ENCODE data around the gene GSTA5.
"Not testable (repeated sequence)": the region's sequence is repeated elsewhere in the genome, so short reads cannot be mapped to it uniquely, and the experiment has no call there.

The GSTA5 gene

GRCh38 chr6:52840763-52841585 lies at the start of gene GSTA5:
TSS of gene GSTA5 (minus strand) at chr6:52840813.
- DNase-seq = no peak

- DNase-seq = no peak
These were observed 49.4 kb upstream of the GSTA5 start for GRCh38 chr6:52890018-52890417.

GRCh38 chr6:52887910-52888524 lies 47.4 kb upstream of the GSTA5 start:
- DNase-seq = no peak

- peak; percentile 63 for DNase-seq
These were observed 41.6 kb upstream of the GSTA5 start for GRCh38 chr6:52881996-52882841.

GRCh38 chr6:52881662-52881995 lies 41.0 kb upstream of the GSTA5 start:
- no peak for DNase-seq

- no peak for DNase-seq
These were observed 37.2 kb upstream of the GSTA5 start for GRCh38 chr6:52877786-52878185.

- DNase-seq = no peak
These were observed 36.6 kb upstream of the GSTA5 start for GRCh38 chr6:52877168-52877567.

- no peak for DNase-seq
These were observed 35.6 kb upstream of the GSTA5 start for GRCh38 chr6:52876056-52876787.

- DNase-seq = no peak
These were observed 31.4 kb upstream of the GSTA5 start for GRCh38 chr6:52872031-52872430.

- no peak for DNase-seq
These were observed 31.0 kb upstream of the GSTA5 start for GRCh38 chr6:52871621-52872020.

- DNase-seq = not testable (repeated sequence)
These were observed 29.9 kb upstream of the GSTA5 start for GRCh38 chr6:52870335-52871091.

- DNase-seq = not testable (repeated sequence)
These were observed 28.3 kb upstream of the GSTA5 start for GRCh38 chr6:52868899-52869298.

GRCh38 chr6:52868240-52868639 lies 27.6 kb upstream of the GSTA5 start:
- no peak for DNase-seq

GRCh38 chr6:52861151-52861550 lies 20.5 kb upstream of the GSTA5 start:
- not testable (repeated sequence) for DNase-seq

- no peak for DNase-seq
These were observed 17.8 kb upstream of the GSTA5 start for GRCh38 chr6:52858416-52858815.

GRCh38 chr6:52856137-52856536 lies 15.5 kb upstream of the GSTA5 start:
- not testable (repeated sequence) for DNase-seq

GRCh38 chr6:52849137-52849536 lies 8.5 kb upstream of the GSTA5 start:
- no peak for DNase-seq

- no peak for DNase-seq
These were observed 5.4 kb upstream of the GSTA5 start for GRCh38 chr6:52846002-52846401.

- DNase-seq = no peak
These were observed 3.0 kb upstream of the GSTA5 start for GRCh38 chr6:52843605-52844004.

- peak; percentile 21 for DNase-seq
These were observed 1.2 kb downstream of the GSTA5 start for GRCh38 chr6:52839124-52840055.

GRCh38 chr6:52834481-52834880 lies 6.1 kb downstream of the GSTA5 start:
- DNase-seq = no peak

All from NCI-H1694 treated with DMSO at 0.1 percent for 48 hours (cell line).